SKM-1 (cell line): ENCODE results near the gene KNTC1.
"Not testable (repeated sequence)": the region's sequence is repeated elsewhere in the genome, so short reads cannot be mapped to it uniquely, and the experiment has no call there.

Experiments used
- DNase-seq: peaks from one replicate; lab custom pipeline; 2025; ENCODE audit not compliant: unreplicated experiment; lab: John Stamatoyannopoulos, UW

KNTC1 gene

GRCh38 chr12:122508163-122508562 lies 18.9 kb upstream of the KNTC1 start:
- DNase-seq, result no peak

GRCh38 chr12:122513028-122513427 lies 14.0 kb upstream of the KNTC1 start:
- not testable (repeated sequence) for DNase-seq

GRCh38 chr12:122513660-122514059 lies 13.4 kb upstream of the KNTC1 start:
- DNase-seq, result no peak

GRCh38 chr12:122515275-122515674 lies 11.8 kb upstream of the KNTC1 start:
- DNase-seq, result no peak

DNA sequence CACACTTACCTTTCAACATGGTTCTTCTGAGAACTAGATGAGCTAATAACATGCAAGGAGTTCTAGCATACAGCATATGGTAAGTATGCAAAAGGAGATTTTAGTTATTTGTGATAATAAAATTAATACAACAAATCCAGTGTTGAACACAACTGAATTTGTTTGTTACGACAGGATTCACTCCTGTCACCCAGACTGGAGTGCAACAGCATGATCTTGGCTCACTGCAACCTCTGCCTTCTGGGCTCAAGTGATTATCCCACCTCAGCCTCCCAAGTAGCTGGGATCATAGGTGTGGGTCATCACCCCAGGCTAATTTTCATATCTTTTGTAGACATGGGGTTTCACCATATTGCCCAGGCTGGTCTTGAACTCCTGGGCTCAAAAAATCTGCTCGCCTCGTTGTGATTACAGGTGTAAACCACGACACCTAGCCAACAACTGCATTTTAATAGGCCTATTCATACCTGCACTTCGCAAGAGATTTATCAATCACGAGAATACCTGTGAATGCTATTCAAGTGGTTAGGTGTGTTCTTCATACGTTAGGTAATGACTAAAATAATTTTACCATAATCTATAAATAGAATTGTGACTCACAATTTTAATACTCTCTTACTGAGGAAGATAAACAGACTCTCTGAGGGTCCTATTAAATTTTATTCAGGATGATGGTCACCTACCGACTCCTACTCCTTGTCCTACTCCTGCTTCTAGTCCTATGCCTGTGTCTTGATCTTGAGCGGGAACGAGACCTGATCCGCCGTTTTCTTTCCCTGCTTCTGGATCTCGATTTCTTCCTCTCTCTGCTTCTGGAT lies 10.3 kb upstream of the KNTC1 start:
- no peak for DNase-seq

- no peak for DNase-seq
Observed at GRCh38 chr12:122517877-122518276, 9.2 kb upstream of the KNTC1 start.

GRCh38 chr12:122518908-122519307 lies 8.1 kb upstream of the KNTC1 start:
- no peak for DNase-seq

DNA sequence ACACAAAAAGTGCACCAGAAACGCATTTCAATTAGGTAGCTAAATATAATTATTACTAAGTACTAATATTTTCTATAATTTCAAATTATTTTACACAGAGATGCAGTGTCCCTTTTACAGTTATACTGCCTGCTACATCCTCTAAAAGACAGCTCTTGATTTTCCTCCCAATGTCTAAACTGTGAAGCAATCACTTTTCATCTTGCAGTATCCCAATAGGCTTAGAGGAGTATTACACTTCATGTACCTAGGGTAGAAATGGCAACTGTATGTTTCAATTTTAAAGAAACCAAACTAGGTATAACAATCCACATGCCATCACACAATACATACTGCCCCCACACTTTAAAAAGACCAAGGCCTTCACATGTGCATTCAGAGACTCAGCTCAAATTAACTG lies 7.6 kb upstream of the KNTC1 start:
- no peak for DNase-seq

GRCh38 chr12:122520676-122521075 lies 6.4 kb upstream of the KNTC1 start:
- DNase-seq, result no peak

- DNase-seq, result no peak
Observed at GRCh38 chr12:122523280-122523679, 3.8 kb upstream of the KNTC1 start.

DNA sequence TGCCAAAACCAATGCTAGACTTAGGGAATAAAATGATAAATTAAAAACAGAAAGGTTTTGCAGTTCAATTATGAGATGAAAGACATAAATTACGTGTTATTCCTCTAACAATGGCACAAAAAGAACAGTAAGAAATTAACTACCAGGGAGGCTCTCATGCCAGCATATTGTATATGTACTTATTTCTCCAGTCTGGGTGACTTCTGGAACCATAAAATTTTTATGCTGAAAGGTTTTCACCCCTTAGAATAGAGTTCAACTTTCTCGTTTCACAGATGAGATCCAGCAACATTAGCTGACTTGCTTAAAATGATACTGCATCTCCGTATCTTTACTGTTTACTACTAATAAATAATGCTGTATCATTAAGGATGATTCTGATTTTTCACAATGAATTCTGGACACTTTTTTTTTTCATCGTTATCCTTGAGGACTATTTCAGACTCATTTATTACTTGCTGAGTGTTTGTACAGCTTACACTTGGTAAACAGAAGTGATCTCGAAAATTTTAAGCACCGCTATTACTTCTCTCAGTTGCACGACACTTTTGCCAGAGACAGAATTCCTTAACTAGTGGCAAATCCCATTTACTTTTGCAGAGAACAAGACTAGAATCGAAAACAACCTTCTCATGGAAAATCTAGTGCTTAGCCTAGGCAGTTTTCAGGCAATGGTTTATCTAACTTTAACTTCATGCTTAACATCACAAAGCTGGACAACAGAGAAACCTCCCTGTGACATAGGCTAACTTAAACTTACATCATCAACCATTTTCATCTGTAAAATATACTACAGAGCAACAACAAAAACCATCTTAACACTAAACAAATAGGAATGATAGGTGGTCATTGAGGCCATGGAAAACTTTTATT lies 3.0 kb upstream of the KNTC1 start:
- no peak for DNase-seq

DNA sequence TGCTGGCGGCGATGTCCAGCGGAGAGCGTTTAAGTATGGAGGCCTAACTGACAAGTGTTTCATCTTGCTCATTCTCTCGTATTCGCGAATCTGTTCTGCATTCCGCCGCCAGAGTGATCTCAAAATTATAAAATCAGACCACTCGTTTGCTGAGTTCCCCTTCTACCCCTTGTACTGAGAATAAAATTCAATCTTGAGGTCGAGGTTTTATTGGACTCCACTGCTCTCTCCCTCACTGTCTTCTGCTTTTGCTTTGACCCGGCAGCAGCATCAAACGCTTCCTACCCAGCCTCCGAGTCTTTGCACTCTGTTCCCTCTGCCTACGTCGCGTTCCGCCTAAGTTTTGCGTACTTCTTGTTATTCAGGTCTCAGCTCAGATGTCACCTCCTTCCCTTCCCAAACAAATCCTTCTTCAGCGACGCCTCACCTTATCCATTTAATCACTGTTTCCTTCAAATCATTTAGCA lies 462 bp downstream of the KNTC1 start:
- DNase-seq, result no peak

DNA sequence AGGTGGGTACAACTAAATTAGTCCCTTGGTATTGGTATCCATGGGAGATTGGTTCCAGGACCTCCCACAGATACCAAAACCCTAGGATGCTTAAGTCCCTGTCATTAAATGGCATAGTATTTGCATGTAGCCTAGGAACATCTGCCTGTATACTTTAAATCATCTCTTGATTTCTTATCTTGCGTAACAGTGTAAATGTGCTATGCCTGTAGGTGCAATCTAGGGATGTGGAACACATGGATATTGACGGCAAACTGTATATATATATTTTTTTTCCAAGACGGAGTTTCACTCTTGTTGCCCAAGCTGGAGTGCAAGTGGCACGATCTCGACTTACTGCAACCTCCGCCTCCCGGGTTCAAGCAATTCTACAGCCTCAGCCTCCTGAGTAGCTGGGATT lies 1.5 kb downstream of the KNTC1 start:
- no peak for DNase-seq

DNA sequence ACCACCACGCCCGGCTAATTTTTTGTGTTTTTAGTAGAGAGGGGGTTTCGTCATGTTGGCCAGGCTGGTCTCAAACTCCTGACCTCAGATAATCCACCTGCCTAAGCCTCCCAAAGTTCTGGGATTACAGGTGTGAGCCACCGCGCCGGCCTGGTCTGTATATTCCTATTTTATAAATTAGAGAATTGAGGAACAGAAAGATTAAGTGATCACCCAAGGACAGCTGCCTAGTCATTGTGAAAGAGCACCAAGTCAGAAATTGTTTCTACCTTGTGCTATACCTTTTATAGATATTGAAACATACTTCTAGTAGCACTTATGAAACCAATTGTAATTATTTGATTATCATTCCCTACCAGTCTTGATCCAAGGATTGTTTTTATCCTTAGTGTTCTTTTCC lies 1.9 kb downstream of the KNTC1 start:
- no peak for DNase-seq

DNA sequence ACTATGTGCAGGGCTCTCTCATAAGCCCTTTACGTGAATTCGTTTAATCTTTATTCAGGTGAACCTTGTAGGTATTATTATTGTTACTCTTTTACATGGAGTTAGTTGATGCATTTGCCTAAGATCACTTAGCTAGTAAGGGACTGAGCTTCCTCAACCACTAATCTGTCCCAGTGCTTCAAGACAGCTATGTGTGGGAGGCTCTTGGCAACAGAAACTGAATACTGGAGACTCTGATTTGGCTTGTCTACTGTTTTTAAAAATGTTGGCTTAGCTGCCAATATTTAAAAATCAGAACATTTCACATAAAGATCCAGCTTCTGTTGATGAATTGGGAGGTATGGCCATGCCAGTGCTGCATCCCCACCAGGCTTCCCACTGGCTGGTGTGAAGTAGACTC lies 6.8 kb downstream of the KNTC1 start:
- no peak for DNase-seq

- no peak for DNase-seq
Observed at GRCh38 chr12:122537021-122537420, 10.0 kb downstream of the KNTC1 start.

GRCh38 chr12:122538496-122538895 lies 11.4 kb downstream of the KNTC1 start:
- no peak for DNase-seq

GRCh38 chr12:122544537-122544936 lies 17.5 kb downstream of the KNTC1 start:
- DNase-seq, result no peak

DNA sequence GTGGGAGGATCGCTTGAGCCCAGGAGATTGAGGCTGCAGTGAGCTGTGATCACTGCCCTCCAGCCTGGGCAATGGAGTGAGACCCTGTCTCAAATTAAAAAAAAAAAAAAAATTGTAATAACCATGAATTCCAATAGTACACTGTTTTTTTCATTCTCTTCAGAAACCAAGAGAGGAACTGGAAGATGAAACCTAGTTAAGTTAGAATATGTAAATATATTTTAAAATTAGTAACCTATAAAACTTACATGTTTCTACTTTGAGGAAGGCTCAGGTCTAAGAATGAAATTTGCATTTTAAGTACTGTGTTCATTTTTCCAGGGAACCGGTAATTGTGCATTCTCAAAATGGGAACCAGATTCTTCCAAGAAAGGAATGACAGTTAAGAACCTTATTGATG lies 18.8 kb downstream of the KNTC1 start:
- DNase-seq, result no peak

GRCh38 chr12:122547330-122547729 lies 20.3 kb downstream of the KNTC1 start:
- no peak for DNase-seq

DNA sequence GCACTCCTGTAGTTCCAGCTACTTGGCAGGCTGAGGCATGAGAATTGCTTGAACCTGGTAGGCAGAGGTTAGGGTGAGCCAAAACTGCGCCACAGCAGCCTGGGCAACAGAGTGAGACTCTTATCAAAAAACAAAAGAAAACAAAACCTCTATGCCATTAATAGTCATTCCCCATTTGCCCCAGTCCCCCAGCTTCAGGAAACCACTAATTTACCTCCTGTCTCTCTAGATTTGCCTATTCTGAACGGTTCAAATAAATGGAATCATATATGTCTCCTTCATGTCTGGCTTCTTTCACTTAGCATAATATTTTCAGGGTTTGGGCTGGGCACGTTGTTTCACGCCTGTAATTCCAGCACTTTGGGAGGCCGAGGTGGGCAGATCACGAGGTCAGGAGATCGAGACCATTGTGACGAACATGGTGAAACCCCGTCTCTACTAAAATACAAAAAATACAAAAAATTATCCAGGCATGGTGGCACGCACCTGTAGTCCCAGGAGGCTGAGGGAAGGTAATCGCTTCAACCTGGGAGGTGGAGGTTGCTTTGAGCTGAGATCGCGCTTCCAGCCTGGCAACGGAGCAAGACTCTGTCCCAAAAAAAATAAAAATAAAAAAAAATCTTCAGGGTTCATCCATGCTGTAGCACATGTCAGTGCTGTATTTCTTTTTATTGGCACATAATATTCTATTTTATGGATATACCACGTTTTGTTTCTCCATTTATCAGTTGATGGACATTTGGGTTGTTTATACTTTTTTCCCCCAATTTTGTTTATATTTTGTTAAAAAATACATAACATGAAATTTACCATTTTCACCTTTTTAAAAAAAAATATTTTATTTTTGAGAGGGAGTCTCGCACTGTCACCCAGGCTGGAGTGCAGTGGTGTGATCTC lies 31.9 kb downstream of the KNTC1 start:
- no peak for DNase-seq
